Tibial nerve (tissue), 4 donors: ENCODE data around the gene S1PR2. TPM values are rescaled to one million over a fixed set of nuclear protein-coding genes. Genes with fewer than 3 reads are reported as not detected.
A peak's percentile ranks its signal among the peaks of the same experiment; 100 is the strongest.

Experiments used
- DNase-seq, 2 donors: peaks; one replicate each; pipeline ENCODE4 v3.0.0-alpha.2; 2019; ENCODE audit warnings: low spot score in 2 of 2
- H3K27ac ChIP-seq, 4 donors: fragments of 200-600 bp; sonication (generic) in 3 of 4; one replicate each; pipeline ENCODE4 v1.5.1; 2017 to 2019; ENCODE audit warnings: mild to moderate bottlenecking in 1 of 4
- H3K27me3 ChIP-seq, 2 donors: fragments of 200-600 bp; sonication (generic) in 1 of 2; one replicate each; pipeline versions ENCODE4 v1.5.1 to v1.6.0; 2017 to 2019
- H3K36me3 ChIP-seq, 3 donors: fragments of 200-600 bp; sonication (generic); one replicate each; pipeline ENCODE4 v1.5.1; 2018 to 2019
- H3K4me1 ChIP-seq, 4 donors: fragments of 200-600 bp; sonication (generic) in 3 of 4; one replicate each; pipeline ENCODE4 v1.5.1; 2017 to 2019
- H3K4me3 ChIP-seq, 4 donors: fragments of 200-600 bp; sonication (generic) in 3 of 4; one replicate each; pipeline ENCODE4 v1.5.1; 2017 to 2019; ENCODE audit warnings: mild to moderate bottlenecking in 1 of 4, moderate library complexity in 1 of 4
- H3K9me3 ChIP-seq, 4 donors: fragments of 200-600 bp; sonication (generic) in 3 of 4; one replicate each; pipeline ENCODE4 v1.5.1; 2017 to 2019
- CTCF ChIP-seq, 5 experiments: fragments of 200-600 bp in 3 of 5; fragments of 450-650 bp in 2 of 5; sonication (generic) in 3 of 5; IDR thresholded peaks; one replicate each; pipeline ENCODE4 v1.5.1; 2016 to 2019; ENCODE audit warnings: antibody characterized with exemption in 5 of 5, mild to moderate bottlenecking in 3 of 5, moderate library complexity in 2 of 5
- EP300 ChIP-seq, 2 donors: sonication (generic); formaldehyde crosslinking; IDR thresholded peaks; one replicate each; pipeline ENCODE4 v1.6.1; 2017; ENCODE audit warnings: antibody characterized with exemption in 2 of 2, mild to moderate bottlenecking in 1 of 2
- POLR2A ChIP-seq, 2 donors: fragments of 450-650 bp; IDR thresholded peaks; one replicate each; pipeline ENCODE4 v1.6.1; 2017; ENCODE audit warnings: antibody characterized with exemption in 2 of 2, mild to moderate bottlenecking in 2 of 2, moderate library complexity in 2 of 2
- WGBS, 2 donors: methylation state at CpG; one replicate each; pipeline ENCODE4 v1.1.5; 2018; 5-methylcytosine and 5-hydroxymethylcytosine counted together
- total RNA-seq, 4 donors: library from RNA; depleted of rRNA; stranded (reverse); fragments of >200 nt; gene quantifications; one replicate each; pipeline ENCODE4 v1.1.0, GENCODE V29; 2016

S1PR2 gene
- total RNA-seq, 4 donors from 2014 or later, result 11.6 to 13.3 (median 12.2) TPM

GRCh38 chr19:10274589-10274988 is 43.5 kb upstream of the S1PR2 start:
- Histone ChIP-seq H3K36me3 (peaks cover 0 to 41% (median 0%) of the 10 kb centered on the region in 3 donors), H3K9me3 (no peaks in the 10 kb centered on the region), H3K4me3 (no peak overlapping the region), H3K27me3 (peaks cover 0 to 13% of the 10 kb centered on the region in 2 donors), H3K27ac (no peak overlapping the region), H3K4me1 (peaks cover 0 to 29% (median 12%) of the 10 kb centered on the region in 4 donors)
- no peak for DNase-seq
- WGBS, 2 donors, result 83 to 89% methylated on average over 10 of the region's 10 CpGs
- TF ChIP-seq EP300 (IDR thresholded peaks at IDR 0.05) (no peak), CTCF (IDR thresholded peaks at IDR 0.05) (no peak), POLR2A (IDR thresholded peaks at IDR 0.05) (no peak)

- DNase-seq, result no peak
- TF ChIP-seq CTCF (IDR thresholded peaks at IDR 0.05) (no peak), POLR2A (IDR thresholded peaks at IDR 0.05) (no peak), EP300 (IDR thresholded peaks at IDR 0.05) (no peak)
- peaks cover 0 to 18% (median 0%) of the 10 kb centered on the region in 3 donors for H3K36me3 ChIP-seq
- peak overlapping the region; percentile 17 to 59 (median 50) for H3K4me3 ChIP-seq
- H3K27ac ChIP-seq, result peak overlapping the region in 3 of 4 donors; percentile 85 to 87 (median 85)
- peaks cover 0 to 35% (median 13%) of the 10 kb centered on the region in 4 donors for H3K4me1 ChIP-seq
- H3K27me3 ChIP-seq, result peaks cover 0 to 13% of the 10 kb centered on the region in 2 donors
- no peaks in the 10 kb centered on the region for H3K9me3 ChIP-seq
- 26 to 45% methylated on average over 11 to 12 of the region's 12 CpGs for WGBS, 2 donors
These were observed 40.5 kb upstream of the S1PR2 start for GRCh38 chr19:10271543-10272086.

GRCh38 chr19:10270616-10271394 is 39.7 kb upstream of the S1PR2 start, which contains the start of gene ICAM1:
Gene ICAM1, plus strand, starts transcription at chr19:10271120. Its CDS starts 40 bp downstream, at chr19:10271160.
- peak; percentile 50 to 69 for DNase-seq
- Histone ChIP-seq H3K4me1 (peaks cover 0 to 35% (median 13%) of the 10 kb centered on the region in 4 donors), H3K36me3 (peaks cover 0 to 14% (median 0%) of the 10 kb centered on the region in 3 donors), H3K4me3 (peak within 1 kb of the TSS; percentile 17 to 59 (median 50)), H3K27ac (peak within 1 kb of the TSS; percentile 37 to 87 (median 85)), H3K27me3 (peaks cover 0 to 13% of the 10 kb centered on the region in 2 donors), H3K9me3 (no peaks in the 10 kb centered on the region)
- TF ChIP-seq POLR2A (IDR thresholded peaks at IDR 0.05) (peak in 1 of 2 donors; percentile 49), EP300 (IDR thresholded peaks at IDR 0.05) (peak in 1 of 2 donors; percentile 87), CTCF (IDR thresholded peaks at IDR 0.05) (peak in 3 of 5 experiments; percentile 11 to 47 (median 32))
- WGBS, 2 donors, result 4 to 7% methylated on average over 31 to 47 of the region's 51 CpGs

- Histone ChIP-seq H3K36me3 (peaks cover 0 to 10% (median 0%) of the 10 kb centered on the region in 3 donors), H3K27ac (peak overlapping the region; percentile 37 to 87 (median 85)), H3K4me1 (peaks cover 0 to 35% (median 13%) of the 10 kb centered on the region in 4 donors), H3K9me3 (no peaks in the 10 kb centered on the region), H3K27me3 (peaks cover 0 to 13% of the 10 kb centered on the region in 2 donors), H3K4me3 (peak overlapping the region; percentile 17 to 59 (median 50))
- 2 to 20% methylated on average over 1 to 37 of the region's 37 CpGs for WGBS, 2 donors
- no peak for TF ChIP-seq EP300 (IDR thresholded peaks at IDR 0.05)
- no peak for TF ChIP-seq CTCF (IDR thresholded peaks at IDR 0.05)
- no peak for TF ChIP-seq POLR2A (IDR thresholded peaks at IDR 0.05)
- DNase-seq, result peak; percentile 35 to 46
These were observed 39.1 kb upstream of the S1PR2 start for GRCh38 chr19:10270180-10270615.
